ENCODE data around the gene BTN1A1.
"Not testable (repeated sequence)": the region's sequence is repeated elsewhere in the genome, so short reads cannot be mapped to it uniquely, and the experiment has no call there.

Gene BTN1A1

DNA sequence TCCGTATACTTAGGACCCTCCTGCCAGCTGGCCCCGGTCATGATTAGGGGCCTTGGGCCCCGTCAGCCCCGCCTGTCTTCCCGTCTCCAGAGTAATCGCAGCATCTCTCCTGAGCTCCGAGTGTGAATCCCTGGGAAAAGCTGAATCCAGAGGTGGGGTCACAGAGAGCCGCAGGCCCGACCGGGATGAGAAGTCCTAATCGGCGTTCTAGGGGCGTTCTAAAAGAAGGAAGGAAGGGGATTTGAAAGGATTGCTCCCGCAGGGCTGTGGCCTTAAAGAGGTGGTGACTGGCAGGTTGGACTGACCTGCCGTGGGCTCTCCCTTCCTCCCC is 38.4 kb downstream of the BTN1A1 start:
- no peak for DNase-seq (ENCODE audit: extremely low spot score)
- ChIA-PET CTCF (interaction anchor here (1.0 to 1.8 kb wide), 7 partner anchors 9 to 210 kb away, joined by 3 to 8 read pairs (median 4); no protein-coding TSS in a partner anchor), POLR2A (interaction anchor here (0.9 kb wide), 1 partner anchor 266 kb away, joined by 10 read pairs; a partner anchor contains a TSS)
- TF ChIP-seq, protein P1, sequence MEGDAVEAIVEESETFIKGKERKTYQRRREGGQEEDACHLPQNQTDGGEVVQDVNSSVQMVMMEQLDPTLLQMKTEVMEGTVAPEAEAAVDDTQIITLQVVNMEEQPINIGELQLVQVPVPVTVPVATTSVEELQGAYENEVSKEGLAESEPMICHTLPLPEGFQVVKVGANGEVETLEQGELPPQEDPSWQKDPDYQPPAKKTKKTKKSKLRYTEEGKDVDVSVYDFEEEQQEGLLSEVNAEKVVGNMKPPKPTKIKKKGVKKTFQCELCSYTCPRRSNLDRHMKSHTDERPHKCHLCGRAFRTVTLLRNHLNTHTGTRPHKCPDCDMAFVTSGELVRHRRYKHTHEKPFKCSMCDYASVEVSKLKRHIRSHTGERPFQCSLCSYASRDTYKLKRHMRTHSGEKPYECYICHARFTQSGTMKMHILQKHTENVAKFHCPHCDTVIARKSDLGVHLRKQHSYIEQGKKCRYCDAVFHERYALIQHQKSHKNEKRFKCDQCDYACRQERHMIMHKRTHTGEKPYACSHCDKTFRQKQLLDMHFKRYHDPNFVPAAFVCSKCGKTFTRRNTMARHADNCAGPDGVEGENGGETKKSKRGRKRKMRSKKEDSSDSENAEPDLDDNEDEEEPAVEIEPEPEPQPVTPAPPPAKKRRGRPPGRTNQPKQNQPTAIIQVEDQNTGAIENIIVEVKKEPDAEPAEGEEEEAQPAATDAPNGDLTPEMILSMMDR (IDR thresholded peaks at IDR 0.05; ENCODE audit: control extremely low read depth, extremely low read depth, low read depth, missing control alignments) = no peak

DNA sequence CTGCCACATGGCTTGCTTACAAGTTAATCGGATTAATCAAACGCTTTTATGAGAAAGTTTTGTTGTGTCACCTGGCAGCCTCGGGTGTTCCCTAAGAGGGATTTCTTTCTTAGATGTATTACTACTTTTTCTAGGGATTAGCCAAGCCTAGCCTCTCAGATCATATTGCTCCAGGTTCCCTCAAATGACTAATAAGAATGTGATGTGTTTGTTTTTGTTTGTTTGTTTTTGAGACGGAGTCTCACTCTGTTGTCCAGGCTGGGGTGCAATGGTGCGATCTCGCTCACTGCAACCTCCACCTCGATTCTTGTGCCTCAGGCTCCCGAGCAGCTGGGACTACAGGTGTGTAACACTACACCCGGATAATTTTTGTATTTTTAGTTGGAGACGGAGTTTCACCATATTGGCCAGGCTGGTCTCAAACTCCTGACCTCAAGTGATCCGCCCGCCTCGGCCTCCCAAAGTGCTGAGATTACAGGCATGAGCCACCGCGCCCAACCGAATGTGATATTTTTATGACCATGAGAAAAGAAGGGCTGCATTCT is 39.0 kb downstream of the BTN1A1 start:
- POLR2A ChIA-PET = interaction anchor here (0.7 kb wide), 1 partner anchor 324 kb away, joined by 3 read pairs; no protein-coding TSS in a partner anchor
- DNase-seq (ENCODE audit: extremely low spot score) = no peak
- CTCF ChIA-PET = interaction anchor here (1.0 to 1.8 kb wide), 4 partner anchors 12 to 211 kb away, joined by 3 to 5 read pairs (median 4); no protein-coding TSS in a partner anchor
- TF ChIP-seq, protein P1 (IDR thresholded peaks at IDR 0.05; ENCODE audit: control extremely low read depth, extremely low read depth, low read depth, missing control alignments) = no peak

DNA sequence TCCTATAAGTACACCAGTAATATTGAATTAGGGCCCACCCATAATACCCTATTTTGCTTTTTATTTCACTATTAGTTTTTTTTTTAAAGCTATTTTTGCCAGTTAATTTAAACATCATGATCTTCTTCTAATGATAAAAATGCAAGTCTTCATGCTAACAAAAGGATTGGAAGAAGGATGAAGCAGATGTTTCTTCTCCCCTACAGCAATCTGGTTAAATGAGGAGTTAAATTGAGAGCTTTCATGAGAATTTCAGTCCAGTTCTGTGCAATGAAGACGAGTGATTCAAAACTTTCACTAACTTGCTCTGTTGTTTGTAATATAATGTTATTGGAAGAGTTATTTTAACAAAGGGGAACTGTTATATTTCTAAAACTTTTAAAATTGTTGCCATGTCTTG is 41.5 kb downstream of the BTN1A1 start:
- POLR2A ChIA-PET = no interaction called here
- no peak for DNase-seq (ENCODE audit: extremely low spot score)
- TF ChIP-seq, protein P1 (IDR thresholded peaks at IDR 0.05; ENCODE audit: control extremely low read depth, extremely low read depth, low read depth, missing control alignments) = no peak
- CTCF ChIA-PET = interaction anchor here (1.2 to 1.9 kb wide), 3 partner anchors 9 to 200 kb away, joined by 3 to 5 read pairs (median 4); no protein-coding TSS in a partner anchor

DNA sequence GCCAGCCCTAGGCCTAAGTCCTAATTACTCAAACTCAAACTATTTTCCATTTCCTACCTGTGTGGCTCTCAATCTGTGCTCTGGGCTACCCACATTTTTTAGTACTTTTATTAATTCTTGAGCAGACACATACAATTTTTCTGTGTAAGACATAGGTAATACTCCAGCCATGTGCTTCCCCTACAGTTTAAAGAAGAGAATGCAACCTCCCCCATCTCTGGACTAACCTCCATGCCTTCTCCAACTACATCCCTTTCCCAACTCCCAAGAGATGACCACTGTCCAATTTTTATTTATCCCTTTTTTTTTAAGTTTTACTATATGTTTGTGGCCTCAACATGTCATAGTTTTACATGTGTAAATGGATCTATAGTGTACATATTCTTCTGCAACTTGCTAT is 43.9 kb downstream of the BTN1A1 start:
- ChIA-PET POLR2A (no interaction called here), CTCF (no interaction called here)
- no peak for DNase-seq (ENCODE audit: extremely low spot score)
- TF ChIP-seq, protein P1 (IDR thresholded peaks at IDR 0.05; ENCODE audit: control extremely low read depth, extremely low read depth, low read depth, missing control alignments) = peak; percentile 31

DNA sequence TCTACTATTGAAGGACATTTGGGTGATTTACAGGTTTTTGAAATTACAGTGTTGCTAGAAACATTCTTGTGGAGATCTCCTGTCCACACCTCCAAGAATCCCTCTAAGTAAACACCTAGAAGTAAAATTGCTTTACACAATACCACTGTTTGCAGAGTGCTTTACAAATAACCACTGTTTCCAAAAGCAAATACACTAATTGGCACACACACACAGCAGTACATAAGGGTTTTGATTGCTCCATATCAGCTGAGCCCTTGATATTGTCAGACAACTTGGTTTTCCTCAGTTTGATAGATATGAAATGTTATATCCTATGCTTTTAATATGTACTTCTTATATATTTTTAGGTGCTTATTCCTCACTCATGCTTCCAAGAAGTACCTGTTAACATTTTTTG is 44.4 kb downstream of the BTN1A1 start:
- POLR2A ChIA-PET = no interaction called here
- no peak for DNase-seq (ENCODE audit: extremely low spot score)
- CTCF ChIA-PET = no interaction called here
- TF ChIP-seq, protein P1 (IDR thresholded peaks at IDR 0.05; ENCODE audit: control extremely low read depth, extremely low read depth, low read depth, missing control alignments) = no peak

DNA sequence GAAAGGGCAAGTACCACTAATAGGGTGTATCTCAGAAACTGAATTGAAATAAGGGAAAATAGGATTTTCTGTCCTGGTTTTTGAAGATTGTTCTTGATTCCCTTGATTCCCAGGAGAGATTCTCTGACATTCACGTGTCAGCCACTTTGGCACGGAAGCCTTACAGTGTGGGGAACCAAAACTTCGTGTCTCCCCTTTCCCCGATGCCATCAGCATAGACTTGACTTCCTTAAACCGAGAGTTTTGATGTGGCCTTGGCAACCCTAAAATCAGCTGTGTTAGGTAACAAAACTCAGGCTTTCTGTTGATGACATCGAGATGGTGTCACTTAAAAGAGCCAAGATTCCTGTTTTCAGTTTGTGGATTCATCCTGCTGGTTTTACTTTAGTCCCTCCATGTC is 45.5 kb downstream of the BTN1A1 start:
- POLR2A ChIA-PET = interaction anchor here (0.5 kb wide), 1 partner anchor 19 kb away, joined by 5 read pairs; no protein-coding TSS in a partner anchor
- TF ChIP-seq, protein P1 (IDR thresholded peaks at IDR 0.05; ENCODE audit: control extremely low read depth, extremely low read depth, low read depth, missing control alignments) = no peak
- no peak for DNase-seq (ENCODE audit: extremely low spot score)
- CTCF ChIA-PET = interaction anchor here (1.1 to 2.6 kb wide), 5 partner anchors 8 to 50 kb away, joined by 3 to 8 read pairs (median 3); partner anchors contain the start of gene HMGN4

DNA sequence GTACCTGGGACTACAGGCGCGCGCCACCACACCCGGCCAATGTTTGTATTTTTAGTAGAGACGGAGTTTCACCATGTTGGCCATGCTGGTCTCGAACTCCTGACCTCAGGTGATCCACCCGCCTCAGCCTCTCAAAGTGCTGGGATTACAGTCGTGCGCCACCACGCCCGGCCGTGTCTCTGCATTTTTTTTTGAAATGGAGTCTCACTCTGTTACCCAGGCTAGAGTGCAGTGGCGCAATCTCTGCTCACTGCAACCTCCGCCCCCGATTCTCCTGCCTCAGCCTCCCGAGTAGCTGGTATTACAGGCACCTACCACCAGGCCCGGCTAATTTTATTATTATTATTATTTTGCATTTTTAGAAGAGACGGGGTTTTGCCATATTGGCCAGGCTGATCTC is 47.3 kb downstream of the BTN1A1 start:
- POLR2A ChIA-PET = interaction anchor here (0.6 to 1.0 kb wide), 2 partner anchors 10 to 444 kb away, joined by 3 to 4 read pairs; no protein-coding TSS in a partner anchor
- not testable (repeated sequence) for DNase-seq (ENCODE audit: extremely low spot score)
- CTCF ChIA-PET = interaction anchor here (2.6 kb wide), 1 partner anchor 10 kb away, joined by 8 read pairs; the partner anchor contains the start of gene HMGN4

Measured in GM10248 (cell line).